SK-N-SH (cell line): ENCODE results near the gene VAMP3. TPM values are rescaled to one million over a fixed set of nuclear protein-coding genes. Genes with fewer than 3 reads are reported as not detected.
A peak's percentile ranks its signal among the peaks of the same experiment; 100 is the strongest.

ENCODE experiments used
- CTCF ChIA-PET: fragments of 300-600, 350-600 bp; formaldehyde crosslinking; extraction: SDS; loops from one replicate; lab custom pipeline; 2021; lab: Yijun Ruan, JAX
- POLR2A ChIA-PET: fragments of 350-600 bp; sonication (Branson Sonifier 250); formaldehyde crosslinking; extraction: SDS; loops from one replicate; lab custom pipeline; 2020; ENCODE audit warnings: antibody characterized with exemption, inconsistent platforms; lab: Yijun Ruan, JAX
- DNase-seq: peaks from one replicate; pipeline ENCODE4 v3.0.0; 2012
- H2AFZ ChIP-seq: fragments of 200-600 bp; sonication (generic); 2 replicates; pipeline ENCODE4 v1.8.1; 2016; ENCODE audit warnings: antibody characterized with exemption, mild to moderate bottlenecking, low read depth
- H3F3A ChIP-seq: fragments of 200-600 bp; sonication (generic); replicated peaks from 2 replicates; pipeline ENCODE3; 2016; ENCODE audit warnings: antibody characterized with exemption, mild to moderate bottlenecking; ENCODE audit not compliant: insufficient read depth
- H3K27ac ChIP-seq, 2 experiments: fragments of 200-500 bp in 1 of 2; fragments of 200-600 bp in 1 of 2; sonication (Bioruptor generic) in 1 of 2; sonication (generic), shearing (Covaris generic) in 1 of 2; 2 replicates each; pipeline versions ENCODE4 v1.5.1 to v1.6.1; 2014 to 2016; ENCODE audit warnings: low read depth in 2 of 2, inconsistent platforms in 1 of 2, low read length in 1 of 2, mild to moderate bottlenecking in 1 of 2, mixed read lengths in 1 of 2
- H3K27me3 ChIP-seq: fragments of 200-600 bp; sonication (generic), shearing (Covaris generic); 2 replicates; pipeline ENCODE4 v1.6.1; 2016; ENCODE audit warnings: mixed run types; ENCODE audit not compliant: insufficient read depth
- H3K36me3 ChIP-seq, 2 experiments: fragments of 200-500 bp in 1 of 2; fragments of 200-600 bp in 1 of 2; sonication (Bioruptor generic) in 1 of 2; sonication (generic) in 1 of 2; replicated peaks in 1 of 2; 2 replicates each; pipeline versions ENCODE3 to v1.5.1; 2014 to 2016; ENCODE audit warnings: low read length in 1 of 2, mild to moderate bottlenecking in 1 of 2; ENCODE audit not compliant: insufficient read depth in 2 of 2, control insufficient read depth in 1 of 2
- H3K4me1 ChIP-seq, 2 experiments: fragments of 200-500 bp in 1 of 2; fragments of 200-600 bp in 1 of 2; sonication (Bioruptor generic) in 1 of 2; sonication (generic), shearing (Covaris generic) in 1 of 2; 2 replicates each; pipeline versions ENCODE4 v1.5.1 to v1.6.1; 2014 to 2016; ENCODE audit warnings: low read depth in 1 of 2, low read length in 1 of 2, mixed run types in 1 of 2; ENCODE audit not compliant: insufficient read depth in 2 of 2, control insufficient read depth in 1 of 2
- H3K4me2 ChIP-seq: fragments of 200-600 bp; sonication (generic), shearing (Covaris generic); 2 replicates; pipeline ENCODE4 v1.6.1; 2017; ENCODE audit warnings: mixed run types
- H3K4me3 ChIP-seq, 2 experiments: fragments of 200-500 bp in 1 of 2; fragments of 200-600 bp in 1 of 2; sonication (Bioruptor generic) in 1 of 2; sonication (generic), shearing (Covaris generic) in 1 of 2; 2 replicates each; pipeline versions ENCODE4 v1.5.1 to v1.8.1; 2014 to 2016; ENCODE audit warnings: low read depth in 2 of 2, inconsistent platforms in 1 of 2, low read length in 1 of 2, mild to moderate bottlenecking in 1 of 2, mixed read lengths in 1 of 2, moderate library complexity in 1 of 2
- H3K79me2 ChIP-seq: fragments of 200-600 bp; sonication (generic); 2 replicates; pipeline ENCODE4 v1.8.1; 2017; ENCODE audit warnings: mild to moderate bottlenecking; ENCODE audit not compliant: insufficient read depth
- H3K9ac ChIP-seq: fragments of 200-600 bp; sonication (generic); 2 replicates; pipeline ENCODE4 v1.6.1; 2017; ENCODE audit warnings: mixed run types
- H3K9me2 ChIP-seq: fragments of 200-600 bp; sonication (generic); 2 replicates; pipeline ENCODE4 v1.6.1; 2017; ENCODE audit warnings: mixed run types
- H3K9me3 ChIP-seq: fragments of 200-600 bp; sonication (generic); 2 replicates; pipeline ENCODE4 v1.6.1; 2017; ENCODE audit warnings: mixed run types, mild to moderate bottlenecking, moderate library complexity
- H4K20me1 ChIP-seq: fragments of 200-600 bp; sonication (generic); 2 replicates; pipeline ENCODE4 v1.6.1; 2017; ENCODE audit warnings: mild to moderate bottlenecking, mixed run types; ENCODE audit not compliant: insufficient read depth
- CHD2 ChIP-seq: fragments of 150-350 bp; IDR thresholded peaks from 2 replicates; pipeline ENCODE4 v1.6.1; 2018; ENCODE audit warnings: low read length; ENCODE audit not compliant: partially characterized antibody
- EP300 ChIP-seq, 2 experiments: IDR thresholded peaks; 2 replicates each; pipeline versions ENCODE4 v1.4.0 to v1.6.1; 2012; ENCODE audit warnings: borderline replicate concordance in 1 of 2, low read depth in 1 of 2, low read length in 1 of 2
- EZH2phosphoT487 ChIP-seq: fragments of 200-600 bp; sonication (generic); IDR thresholded peaks from 2 replicates; pipeline ENCODE4 v1.6.1; 2017; ENCODE audit warnings: low read depth, mixed run types, mild to moderate bottlenecking, antibody characterized with exemption, moderate library complexity, borderline replicate concordance
- FOXJ3 ChIP-seq: sonication (generic); formaldehyde crosslinking; IDR thresholded peaks from 2 replicates; pipeline ENCODE4 v1.5.1; 2020; ENCODE audit warnings: mild to moderate bottlenecking, missing genetic modification reagents
- FOXM1 ChIP-seq: IDR thresholded peaks from 2 replicates; pipeline ENCODE4 v1.4.0; 2012; ENCODE audit warnings: low read depth, mild to moderate bottlenecking
- IRF3 ChIP-seq: fragments of 150-350 bp; IDR thresholded peaks from 2 replicates; pipeline ENCODE4 v1.6.1; 2016; ENCODE audit warnings: mild to moderate bottlenecking, low read depth, low read length
- JUND ChIP-seq: IDR thresholded peaks from 2 replicates; pipeline ENCODE4 v1.4.0; 2012
- MAX ChIP-seq: IDR thresholded peaks from 2 replicates; pipeline ENCODE4 v1.4.0; 2012; ENCODE audit warnings: low read depth
- MEF2A ChIP-seq: IDR thresholded peaks from 2 replicates; pipeline ENCODE4 v1.4.0; 2012; ENCODE audit warnings: low read depth, borderline replicate concordance
- NFIC ChIP-seq: IDR thresholded peaks from 2 replicates; pipeline ENCODE4 v1.4.0; 2012; ENCODE audit warnings: borderline replicate concordance
- RCOR1 ChIP-seq: fragments of 150-350 bp; IDR thresholded peaks from 2 replicates; pipeline ENCODE4 v1.6.1; 2017; ENCODE audit warnings: antibody characterized with exemption, low read length
- SIN3A ChIP-seq: IDR thresholded peaks from 2 replicates; pipeline ENCODE4 v1.6.1; 2012; ENCODE audit warnings: low read depth, mild to moderate bottlenecking, low read length, moderate library complexity, borderline replicate concordance
- TAF1 ChIP-seq: IDR thresholded peaks from 2 replicates; pipeline ENCODE4 v1.6.1; 2012; ENCODE audit warnings: low read depth, mild to moderate bottlenecking, low read length, moderate library complexity, borderline replicate concordance
- TEAD4 ChIP-seq: IDR thresholded peaks from 2 replicates; pipeline ENCODE4 v1.4.0; 2012; ENCODE audit warnings: mild to moderate bottlenecking, borderline replicate concordance; ENCODE audit not compliant: insufficient read depth
- USF1 ChIP-seq: IDR thresholded peaks from 2 replicates; pipeline ENCODE4 v1.4.0; 2012; ENCODE audit warnings: low read depth, borderline replicate concordance
- WGBS: methylation state at CpG from one replicate; pipeline ENCODE4 v1.1.6; 2017; ENCODE audit warnings: low lambda C conversion rate; 5-methylcytosine and 5-hydroxymethylcytosine counted together
- polyA plus RNA-seq, 3 experiments: library from polyadenylated mRNA; depleted of rRNA; stranded (reverse); fragments of >200 nt; gene quantifications; 2 replicates each; pipeline ENCODE4 v1.2.3, GENCODE V29; 2012
- TF ChIP-seq, protein P1 (sequence below): IDR thresholded peaks from 2 replicates; pipeline ENCODE4; 2012
- TF ChIP-seq, protein P2 (sequence below): IDR thresholded peaks from 2 replicates; pipeline ENCODE4 v1.4.0; 2012; ENCODE audit warnings: low read depth, borderline replicate concordance
- TF ChIP-seq, protein P3 (sequence below): fragments of 150-350 bp; IDR thresholded peaks from 2 replicates; pipeline ENCODE4 v1.6.1; 2017; ENCODE audit warnings: antibody characterized with exemption, low read length, low read depth, borderline replicate concordance

The VAMP3 gene
- polyA plus RNA-seq, 1 of the 3 experiments (the other 2 are of a cell fraction): 96.4 TPM

DNA sequence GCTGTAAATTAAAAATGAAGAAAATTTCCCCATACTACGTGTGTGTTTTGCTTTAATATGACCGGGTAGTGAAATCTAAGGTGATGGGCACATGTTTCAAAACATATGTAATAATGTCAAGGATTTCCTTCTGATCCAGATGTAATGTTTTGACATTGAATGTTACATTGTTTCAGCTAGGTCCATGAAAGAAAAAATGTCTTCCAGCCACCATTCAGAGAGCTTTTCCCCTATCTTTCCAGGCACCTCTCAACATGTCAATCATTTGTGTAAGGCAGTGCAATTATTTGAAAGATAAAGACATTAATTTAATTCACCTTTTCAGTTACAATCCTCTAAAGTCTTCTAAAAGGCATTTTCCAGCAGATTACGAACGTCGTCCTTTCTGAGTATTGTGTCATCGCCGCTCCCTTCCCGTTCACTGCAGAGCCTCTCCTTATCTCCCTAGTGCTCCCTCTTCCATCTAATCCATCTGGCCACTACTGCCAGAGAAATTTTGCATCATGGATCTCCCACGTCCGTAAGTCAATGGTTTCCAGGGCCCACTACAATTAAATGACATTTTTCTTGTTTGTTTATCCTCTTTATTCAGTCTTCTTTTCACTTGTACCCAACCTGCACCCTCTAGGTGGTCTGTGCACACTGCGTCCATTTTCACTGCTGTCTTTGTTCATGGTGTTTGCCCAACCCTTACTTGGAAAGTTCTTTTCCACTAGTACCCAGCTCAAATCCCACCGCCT lies 1.3 kb upstream of the VAMP3 start:
- Histone ChIP-seq H4K20me1 (peaks cover 22% of the 10 kb centered on the region), H3K4me1 (peaks cover 5 to 19% of the 10 kb centered on the region in 2 experiments; a peak in 3 of 4 replicates), H3K4me2 (peak overlapping the region; percentile 87; the same call in 1 of the 2 replicates), H3K9me2 (no peaks in the 10 kb centered on the region), H3K27ac (no peak overlapping the region), H3K27me3 (no peaks in the 10 kb centered on the region), H3K9ac (no peak overlapping the region), H3K4me3 (no peak overlapping the region), H3F3A (no peaks in the 10 kb centered on the region), H3K9me3 (no peaks in the 10 kb centered on the region), H3K36me3 (peaks cover 17 to 22% of the 10 kb centered on the region in 2 experiments), H3K79me2 (peaks cover 36% of the 10 kb centered on the region), H2AFZ (no peak overlapping the region)
- DNase-seq: no peak
- CTCF ChIA-PET: interaction anchor here (1.6 to 14.6 kb wide), 3 partner anchors 17 to 102 kb away, joined by 3 to 139 read pairs (median 112); no protein-coding TSS in a partner anchor
- POLR2A ChIA-PET: interaction anchor here (2.0 kb wide), 1 partner anchor 101 kb away, joined by 8 read pairs; no protein-coding TSS in a partner anchor
- 88% methylated on average over 12 of the region's 12 CpGs for WGBS
- TF ChIP-seq EZH2phosphoT487 (no peak), FOXJ3 (no peak), TEAD4 (no peak), RCOR1 (no peak), NFIC (no peak), MEF2A (no peak), EP300 (IDR thresholded peaks at IDR 0.05; ENCODE audit: borderline replicate concordance in 1 of 2, low read depth in 1 of 2, low read length in 1 of 2) (no peak), IRF3 (no peak), CHD2 (no peak), USF1 (no peak), TAF1 (no peak), JUND (no peak), FOXM1 (no peak), SIN3A (no peak), MAX (no peak)
- TF ChIP-seq, protein P1, sequence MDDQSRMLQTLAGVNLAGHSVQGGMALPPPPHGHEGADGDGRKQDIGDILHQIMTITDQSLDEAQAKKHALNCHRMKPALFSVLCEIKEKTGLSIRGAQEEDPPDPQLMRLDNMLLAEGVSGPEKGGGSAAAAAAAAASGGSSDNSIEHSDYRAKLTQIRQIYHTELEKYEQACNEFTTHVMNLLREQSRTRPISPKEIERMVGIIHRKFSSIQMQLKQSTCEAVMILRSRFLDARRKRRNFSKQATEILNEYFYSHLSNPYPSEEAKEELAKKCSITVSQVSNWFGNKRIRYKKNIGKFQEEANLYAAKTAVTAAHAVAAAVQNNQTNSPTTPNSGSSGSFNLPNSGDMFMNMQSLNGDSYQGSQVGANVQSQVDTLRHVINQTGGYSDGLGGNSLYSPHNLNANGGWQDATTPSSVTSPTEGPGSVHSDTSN: no peak
- TF ChIP-seq, protein P2, sequence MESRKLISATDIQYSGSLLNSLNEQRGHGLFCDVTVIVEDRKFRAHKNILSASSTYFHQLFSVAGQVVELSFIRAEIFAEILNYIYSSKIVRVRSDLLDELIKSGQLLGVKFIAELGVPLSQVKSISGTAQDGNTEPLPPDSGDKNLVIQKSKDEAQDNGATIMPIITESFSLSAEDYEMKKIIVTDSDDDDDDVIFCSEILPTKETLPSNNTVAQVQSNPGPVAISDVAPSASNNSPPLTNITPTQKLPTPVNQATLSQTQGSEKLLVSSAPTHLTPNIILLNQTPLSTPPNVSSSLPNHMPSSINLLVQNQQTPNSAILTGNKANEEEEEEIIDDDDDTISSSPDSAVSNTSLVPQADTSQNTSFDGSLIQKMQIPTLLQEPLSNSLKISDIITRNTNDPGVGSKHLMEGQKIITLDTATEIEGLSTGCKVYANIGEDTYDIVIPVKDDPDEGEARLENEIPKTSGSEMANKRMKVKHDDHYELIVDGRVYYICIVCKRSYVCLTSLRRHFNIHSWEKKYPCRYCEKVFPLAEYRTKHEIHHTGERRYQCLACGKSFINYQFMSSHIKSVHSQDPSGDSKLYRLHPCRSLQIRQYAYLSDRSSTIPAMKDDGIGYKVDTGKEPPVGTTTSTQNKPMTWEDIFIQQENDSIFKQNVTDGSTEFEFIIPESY: no peak
- TF ChIP-seq, protein P3, sequence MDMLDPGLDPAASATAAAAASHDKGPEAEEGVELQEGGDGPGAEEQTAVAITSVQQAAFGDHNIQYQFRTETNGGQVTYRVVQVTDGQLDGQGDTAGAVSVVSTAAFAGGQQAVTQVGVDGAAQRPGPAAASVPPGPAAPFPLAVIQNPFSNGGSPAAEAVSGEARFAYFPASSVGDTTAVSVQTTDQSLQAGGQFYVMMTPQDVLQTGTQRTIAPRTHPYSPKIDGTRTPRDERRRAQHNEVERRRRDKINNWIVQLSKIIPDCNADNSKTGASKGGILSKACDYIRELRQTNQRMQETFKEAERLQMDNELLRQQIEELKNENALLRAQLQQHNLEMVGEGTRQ: no peak
